GM06990 (cell line): ENCODE data around the gene FNDC3B.

Source experiments
- DNase-seq: peaks from one replicate; pipeline ENCODE4 v3.0.0-alpha.2; 2011; ENCODE audit not compliant: insufficient read length; ENCODE audit errors: extremely low read depth
- H3K27me3 ChIP-seq: replicated peaks from 2 replicates; pipeline ENCODE4 v1.6.0; 2011; ENCODE audit warnings: low read length; ENCODE audit not compliant: control insufficient read depth, insufficient read depth
- H3K36me3 ChIP-seq: 2 replicates; pipeline ENCODE4 v1.5.1; 2011; ENCODE audit warnings: low read length; ENCODE audit not compliant: control insufficient read depth, insufficient read depth
- H3K4me3 ChIP-seq: replicated peaks from 2 replicates; pipeline ENCODE4 v1.5.1; 2011; ENCODE audit warnings: low read depth, mild to moderate bottlenecking, control low read depth, low read length
- CTCF ChIP-seq: IDR thresholded peaks from 2 replicates; pipeline ENCODE4 v1.5.1; 2011; ENCODE audit warnings: low read length, control low read depth, mild to moderate bottlenecking, inconsistent platforms; ENCODE audit not compliant: insufficient read depth, poor library complexity, severe bottlenecking

The FNDC3B gene

GRCh38 chr3:172079326-172079976, 40.1 kb downstream of the FNDC3B start:
- no peak for TF ChIP-seq CTCF

GRCh38 chr3:172080503-172080902, 41.1 kb downstream of the FNDC3B start:
- Histone ChIP-seq H3K4me3 (no peak overlapping the region), H3K27me3 (no peaks in the 10 kb centered on the region), H3K36me3 (no peaks in the 10 kb centered on the region)
- TF ChIP-seq CTCF, result no peak
- DNase-seq, result no peak

More at GRCh38 chr3:172079326-172079976, 40.1 kb downstream of the FNDC3B start:
- Histone ChIP-seq H3K27me3 (no peaks in the 10 kb centered on the region), H3K36me3 (no peaks in the 10 kb centered on the region), H3K4me3 (no peak overlapping the region)
- DNase-seq, result no peak

GRCh38 chr3:172082269-172082668, 42.9 kb downstream of the FNDC3B start:
- no peak for DNase-seq
- no peak for TF ChIP-seq CTCF
- Histone ChIP-seq H3K4me3 (no peak overlapping the region), H3K36me3 (no peaks in the 10 kb centered on the region), H3K27me3 (no peaks in the 10 kb centered on the region)

- no peaks in the 10 kb centered on the region for H3K36me3 ChIP-seq
- no peak for DNase-seq
- H3K27me3 ChIP-seq, result no peaks in the 10 kb centered on the region
- TF ChIP-seq CTCF, result no peak
- no peak overlapping the region for H3K4me3 ChIP-seq
These were observed 43.6 kb downstream of the FNDC3B start for GRCh38 chr3:172082820-172083513.

GRCh38 chr3:172083995-172084409, 44.6 kb downstream of the FNDC3B start:
- TF ChIP-seq CTCF, result no peak
- DNase-seq, result no peak
- no peaks in the 10 kb centered on the region for H3K36me3 ChIP-seq
- no peaks in the 10 kb centered on the region for H3K27me3 ChIP-seq
- H3K4me3 ChIP-seq, result no peak overlapping the region
